GM19025 (cell line): ENCODE results near the gene EIF3J.

Source experiments
- ATAC-seq: cut with Tn5 transposase; IDR thresholded peaks from one replicate; pipeline ENCODE4 v1.9.1; 2021; ENCODE audit warnings: mild to moderate bottlenecking, low read depth, moderate library complexity; ENCODE audit not compliant: unreplicated experiment

EIF3J gene

GRCh38 chr15:44591326-44591725 is 54.4 kb downstream of the EIF3J start:
- no peak for ATAC-seq

GRCh38 chr15:44593042-44593736 is 56.2 kb downstream of the EIF3J start:
- ATAC-seq: no peak

- no peak for ATAC-seq
Measured at GRCh38 chr15:44595246-44595645, 58.3 kb downstream of the EIF3J start.

- no peak for ATAC-seq
Measured at GRCh38 chr15:44595656-44596510, 58.9 kb downstream of the EIF3J start.

- ATAC-seq: no peak
Measured at GRCh38 chr15:44596511-44597010, 59.6 kb downstream of the EIF3J start.

GRCh38 chr15:44598066-44598465 is 61.1 kb downstream of the EIF3J start:
- no peak for ATAC-seq

GRCh38 chr15:44598892-44599291 is 61.9 kb downstream of the EIF3J start:
- no peak for ATAC-seq

GRCh38 chr15:44603126-44603525 is 66.2 kb downstream of the EIF3J start:
- ATAC-seq: no peak

GRCh38 chr15:44606740-44607139 is 69.8 kb downstream of the EIF3J start:
- no peak for ATAC-seq
